ENCODE data around the gene TAF15.

DNA sequence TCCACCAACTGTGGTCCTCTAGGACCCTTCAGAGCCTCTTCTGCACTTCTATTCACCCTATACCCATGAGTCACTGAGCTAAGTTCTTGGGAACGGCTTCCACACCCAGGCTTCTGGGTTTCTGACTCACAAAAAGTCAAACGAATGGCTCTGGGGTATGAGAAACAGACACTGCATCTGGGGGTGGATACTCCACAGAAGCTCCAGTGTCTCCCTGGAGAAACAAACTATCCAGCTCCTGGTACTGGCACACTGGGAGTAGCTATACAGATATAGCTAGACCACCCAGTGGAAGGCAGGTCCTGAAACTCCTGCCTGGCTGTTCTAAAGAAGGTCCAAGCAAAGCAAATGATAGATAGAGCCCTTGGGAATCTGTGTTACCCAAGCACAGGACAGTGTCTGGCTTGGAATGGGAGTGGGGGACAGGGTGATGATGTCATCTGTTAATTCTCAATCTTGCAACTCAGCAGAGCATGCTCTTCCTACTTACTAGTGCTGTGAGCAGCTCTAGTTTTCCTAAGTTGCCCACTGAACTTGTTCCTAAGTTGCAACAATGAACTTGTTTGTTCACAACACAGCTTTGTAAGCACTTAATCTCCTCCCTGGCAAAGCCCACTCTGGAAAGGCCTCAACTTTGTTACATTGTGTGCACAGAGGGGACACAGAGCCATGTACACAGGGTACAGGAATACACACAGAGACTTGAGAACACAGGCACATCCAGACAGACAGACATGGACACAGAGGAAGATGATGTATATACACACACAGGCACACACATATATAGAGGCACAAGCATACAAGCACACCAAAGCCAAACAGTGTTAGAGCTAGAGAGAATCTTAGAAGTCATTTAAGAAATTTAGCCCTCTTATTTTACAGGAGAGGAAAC lies 20.6 kb upstream of the TAF15 start:
- TF ChIP-seq, protein P1, sequence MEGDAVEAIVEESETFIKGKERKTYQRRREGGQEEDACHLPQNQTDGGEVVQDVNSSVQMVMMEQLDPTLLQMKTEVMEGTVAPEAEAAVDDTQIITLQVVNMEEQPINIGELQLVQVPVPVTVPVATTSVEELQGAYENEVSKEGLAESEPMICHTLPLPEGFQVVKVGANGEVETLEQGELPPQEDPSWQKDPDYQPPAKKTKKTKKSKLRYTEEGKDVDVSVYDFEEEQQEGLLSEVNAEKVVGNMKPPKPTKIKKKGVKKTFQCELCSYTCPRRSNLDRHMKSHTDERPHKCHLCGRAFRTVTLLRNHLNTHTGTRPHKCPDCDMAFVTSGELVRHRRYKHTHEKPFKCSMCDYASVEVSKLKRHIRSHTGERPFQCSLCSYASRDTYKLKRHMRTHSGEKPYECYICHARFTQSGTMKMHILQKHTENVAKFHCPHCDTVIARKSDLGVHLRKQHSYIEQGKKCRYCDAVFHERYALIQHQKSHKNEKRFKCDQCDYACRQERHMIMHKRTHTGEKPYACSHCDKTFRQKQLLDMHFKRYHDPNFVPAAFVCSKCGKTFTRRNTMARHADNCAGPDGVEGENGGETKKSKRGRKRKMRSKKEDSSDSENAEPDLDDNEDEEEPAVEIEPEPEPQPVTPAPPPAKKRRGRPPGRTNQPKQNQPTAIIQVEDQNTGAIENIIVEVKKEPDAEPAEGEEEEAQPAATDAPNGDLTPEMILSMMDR (IDR thresholded peaks at IDR 0.05; ENCODE audit: low read length), result no peak
- TF ChIP-seq EZH2 (optimal IDR thresholded peaks at IDR 0.05; ENCODE audit: low read depth, low read length), result no peak

Measured in MM.1S (cell line).